ENCODE results near the gene MCF2L2.

Gene MCF2L2

GRCh38 chr3:183212096-183212495 lies 216.3 kb downstream of the MCF2L2 start:
- no peak for DNase-seq

- peak in 6 of 51 donors; percentile 7 to 51 (median 14) for DNase-seq
Observed at GRCh38 chr3:183211352-183211751, 217.1 kb downstream of the MCF2L2 start.

GRCh38 chr3:183210862-183211341 lies 217.5 kb downstream of the MCF2L2 start:
- DNase-seq, result no peak

GRCh38 chr3:183210341-183210740 lies 218.1 kb downstream of the MCF2L2 start:
- DNase-seq, result no peak

GRCh38 chr3:183208800-183209199 lies 219.6 kb downstream of the MCF2L2 start:
- DNase-seq, result no peak

- no peak for DNase-seq
Observed at GRCh38 chr3:183208260-183208659, 220.2 kb downstream of the MCF2L2 start.

- DNase-seq, result no peak
Observed at GRCh38 chr3:183203670-183204069, 224.7 kb downstream of the MCF2L2 start.

GRCh38 chr3:183202004-183202722 lies 226.3 kb downstream of the MCF2L2 start:
- no peak for DNase-seq

GRCh38 chr3:183198939-183199338 lies 229.5 kb downstream of the MCF2L2 start:
- DNase-seq, result no peak

GRCh38 chr3:183197734-183198133 lies 230.7 kb downstream of the MCF2L2 start:
- no peak for DNase-seq

- no peak for DNase-seq
Observed at GRCh38 chr3:183195266-183195665, 233.2 kb downstream of the MCF2L2 start.

- no peak for DNase-seq
Observed at GRCh38 chr3:183193762-183194689, 234.4 kb downstream of the MCF2L2 start.

GRCh38 chr3:183192650-183193300 lies 235.6 kb downstream of the MCF2L2 start:
- no peak for DNase-seq

GRCh38 chr3:183189641-183190040 lies 238.8 kb downstream of the MCF2L2 start:
- DNase-seq, result no peak

- peak in 18 of 51 donors; percentile 11 to 56 (median 30) for DNase-seq
Observed at GRCh38 chr3:183188895-183189462, 239.4 kb downstream of the MCF2L2 start.

GRCh38 chr3:183185696-183186095 lies 242.7 kb downstream of the MCF2L2 start:
- no peak for DNase-seq

GRCh38 chr3:183182732-183183610 lies 245.4 kb downstream of the MCF2L2 start:
- no peak for DNase-seq

GRCh38 chr3:183182073-183182472 lies 246.3 kb downstream of the MCF2L2 start:
- no peak for DNase-seq

GRCh38 chr3:183181606-183182005 lies 246.8 kb downstream of the MCF2L2 start:
- no peak for DNase-seq

GRCh38 chr3:183180784-183181295 lies 247.6 kb downstream of the MCF2L2 start:
- no peak for DNase-seq
